ENCODE data around the gene CRYBG2.
A peak's percentile ranks its signal among the peaks of the same experiment; 100 is the strongest.

CRYBG2 gene

DNA sequence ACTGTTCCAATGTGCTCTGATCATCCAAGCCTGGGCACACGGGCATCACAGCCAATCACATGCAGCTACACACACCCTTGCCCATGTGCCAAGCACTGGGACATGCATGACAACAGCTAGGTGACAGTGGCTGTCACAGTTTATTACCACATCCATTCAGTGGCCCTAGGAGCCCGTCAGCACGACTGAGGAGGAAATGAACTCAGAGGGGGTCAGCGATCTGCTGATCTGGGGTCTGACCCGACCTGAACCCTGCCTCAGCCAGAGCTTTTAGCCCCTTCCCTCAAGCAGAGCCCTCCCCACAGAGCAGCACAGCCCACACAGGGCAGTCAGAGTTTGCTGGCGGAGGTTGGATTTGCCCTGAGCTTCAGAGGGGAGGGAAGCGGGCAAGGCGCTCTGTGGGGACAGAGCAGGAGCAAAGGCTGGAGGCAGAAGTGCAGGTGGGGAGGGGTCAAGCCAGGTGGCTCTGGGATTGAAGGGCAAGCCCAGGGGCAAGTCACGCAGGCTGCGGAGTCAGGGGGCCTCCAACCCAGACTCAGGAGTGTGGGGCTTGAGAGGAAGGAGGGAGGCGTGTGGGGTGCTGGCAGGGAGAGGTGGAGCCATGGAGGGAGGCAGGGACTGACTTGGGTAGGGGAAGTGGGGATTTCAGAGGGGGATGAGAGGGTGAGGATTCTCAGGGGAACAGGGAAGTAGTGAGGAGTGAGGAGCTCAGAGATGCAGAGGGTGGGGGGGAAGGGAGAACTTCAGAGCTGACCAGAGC, 63.6 kb downstream of the CRYBG2 start:
- no peak for DNase-seq

DNA sequence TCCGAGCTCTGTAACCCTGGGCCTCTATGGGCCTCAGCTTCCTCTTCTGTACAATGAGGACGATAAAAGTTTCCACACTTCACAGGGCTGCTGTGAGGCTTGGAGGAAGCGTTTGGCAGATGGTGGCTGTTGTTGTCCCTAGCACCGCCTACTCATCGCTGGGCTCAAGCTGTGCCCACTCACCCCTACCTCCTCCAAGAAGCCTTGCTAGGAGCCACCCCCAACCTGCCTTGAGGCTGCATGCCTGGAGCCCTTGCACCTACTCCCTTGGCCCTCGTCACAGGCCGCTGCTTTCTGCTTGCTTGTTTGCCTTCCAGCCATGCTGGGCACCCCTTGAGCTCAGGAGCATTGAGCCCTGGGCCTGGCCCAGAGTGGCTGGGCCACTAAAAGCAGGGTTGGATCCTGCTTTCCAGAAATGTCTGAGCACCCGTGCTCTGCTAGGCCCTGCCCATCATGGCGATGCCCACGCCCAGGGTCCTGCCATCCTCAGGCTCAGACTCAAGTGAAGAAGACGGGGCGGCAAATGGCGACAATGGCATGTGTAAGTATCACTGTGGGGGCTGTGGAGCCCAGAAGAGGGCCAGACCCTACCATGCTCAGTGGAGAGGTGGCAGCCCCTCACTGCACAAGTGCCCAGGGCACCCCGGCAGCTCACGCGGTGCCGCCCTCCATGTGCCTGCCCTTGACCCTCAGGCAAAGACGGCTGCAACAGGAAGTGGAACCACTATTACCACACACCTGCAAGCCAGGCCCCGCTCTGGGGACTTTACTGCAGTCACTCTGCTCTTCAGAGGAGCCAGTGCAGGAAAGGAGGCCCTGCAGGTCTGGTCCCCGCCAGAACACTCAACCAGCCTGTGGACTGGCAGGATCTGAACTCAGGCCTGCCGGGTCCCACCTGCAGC, 64.5 kb downstream of the CRYBG2 start:
- DNase-seq: peak; percentile 87

DNA sequence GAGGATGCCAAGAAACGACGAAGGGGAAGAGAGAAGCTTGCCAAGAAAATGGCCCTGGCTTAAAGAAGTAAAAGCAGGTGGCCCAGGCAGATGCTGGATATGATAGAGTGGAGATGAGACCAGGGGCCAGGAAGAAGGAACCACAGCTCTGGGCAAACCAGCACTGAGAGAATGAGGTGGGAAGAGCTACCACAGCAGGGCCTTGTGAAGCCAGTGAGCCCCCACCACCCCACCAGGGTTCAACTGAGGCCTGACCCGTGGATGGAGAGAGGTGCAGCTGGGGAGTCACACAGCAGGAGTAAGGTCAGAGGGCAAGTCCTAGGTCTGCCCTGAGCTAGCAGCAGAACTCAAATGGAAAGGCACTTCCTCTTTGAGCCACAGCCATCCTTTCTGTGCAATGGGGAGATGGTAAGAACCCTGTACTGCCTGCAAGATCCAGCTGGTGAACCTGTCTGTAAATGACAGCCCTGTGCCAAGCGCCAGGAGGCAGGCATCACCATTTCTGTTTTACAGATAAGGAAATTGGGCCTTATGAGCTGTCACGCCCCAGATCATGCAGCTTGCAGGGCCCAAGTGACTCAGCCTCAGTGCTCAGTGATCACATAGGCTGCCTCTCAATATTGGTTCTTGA, 65.5 kb downstream of the CRYBG2 start:
- peak; percentile 87 for DNase-seq

DNA sequence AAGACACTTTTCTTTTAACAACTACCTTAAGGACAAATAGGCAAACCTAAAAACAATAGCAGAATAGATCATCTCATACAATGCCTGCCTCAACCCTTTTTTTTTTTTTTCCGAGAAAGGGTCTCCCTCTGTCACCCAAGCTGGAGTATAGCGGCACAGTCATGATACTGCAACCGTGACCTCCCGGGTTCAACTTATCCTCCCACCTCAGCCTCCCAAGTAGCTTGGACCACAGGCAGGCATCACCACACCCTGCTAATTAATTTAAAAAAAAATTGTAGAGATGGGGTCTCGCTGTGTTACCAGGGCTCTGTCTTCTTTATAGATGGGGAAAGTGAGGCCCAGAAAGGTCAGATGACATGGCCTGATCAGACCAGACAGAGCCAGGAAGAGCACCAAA, 66.1 kb downstream of the CRYBG2 start:
- no peak for DNase-seq

DNA sequence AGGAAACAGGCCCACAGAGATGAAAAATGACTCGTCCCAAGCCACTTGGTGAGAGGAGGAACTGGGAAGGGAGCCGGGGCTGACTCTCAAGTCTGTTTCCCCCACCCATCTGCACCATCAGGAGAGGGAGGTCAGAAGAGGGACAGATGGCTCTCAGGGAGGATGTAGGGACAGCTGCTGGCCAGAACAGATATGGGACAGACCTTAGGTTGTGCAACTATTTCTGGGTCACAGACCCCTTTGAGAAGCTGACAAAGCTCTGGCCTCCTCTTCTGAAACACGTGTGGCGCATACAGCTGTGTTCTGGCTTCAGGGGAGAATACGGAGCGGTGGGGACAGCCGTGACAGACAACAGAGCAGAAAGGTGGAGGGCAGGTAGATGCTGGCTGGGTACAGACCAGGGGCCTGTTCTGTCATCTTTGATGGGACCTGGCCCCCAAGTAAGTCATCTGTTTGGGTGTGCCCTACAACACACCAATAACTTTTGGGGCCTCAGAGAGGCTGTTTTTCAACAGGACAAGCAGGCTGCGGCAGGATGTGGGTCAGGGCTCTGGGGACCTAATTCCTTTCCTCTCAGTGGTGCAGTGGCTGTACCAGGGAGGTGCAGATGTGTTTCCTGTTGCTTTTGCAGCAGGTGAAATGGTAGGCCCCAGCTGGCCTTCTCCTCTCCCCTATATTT, 66.8 kb downstream of the CRYBG2 start:
- peak; percentile 84 for DNase-seq

DNA sequence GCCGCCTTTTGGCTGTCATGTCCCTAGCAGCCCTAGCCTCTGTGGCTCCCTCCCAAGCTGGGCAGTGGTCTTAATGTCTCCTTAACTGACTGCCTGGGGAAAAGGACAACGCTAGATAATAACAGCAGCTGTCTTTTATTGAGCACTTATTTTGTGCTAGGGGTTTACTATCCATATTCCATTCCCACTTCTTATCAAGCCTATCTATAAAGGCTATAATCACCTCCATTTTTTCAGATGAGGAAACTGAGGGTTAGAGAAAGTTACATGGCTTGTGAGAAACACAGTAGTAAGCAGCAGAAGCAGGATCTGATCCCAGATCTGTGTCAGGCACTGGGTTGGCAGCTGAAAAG, 67.9 kb downstream of the CRYBG2 start:
- no peak for DNase-seq

DNA sequence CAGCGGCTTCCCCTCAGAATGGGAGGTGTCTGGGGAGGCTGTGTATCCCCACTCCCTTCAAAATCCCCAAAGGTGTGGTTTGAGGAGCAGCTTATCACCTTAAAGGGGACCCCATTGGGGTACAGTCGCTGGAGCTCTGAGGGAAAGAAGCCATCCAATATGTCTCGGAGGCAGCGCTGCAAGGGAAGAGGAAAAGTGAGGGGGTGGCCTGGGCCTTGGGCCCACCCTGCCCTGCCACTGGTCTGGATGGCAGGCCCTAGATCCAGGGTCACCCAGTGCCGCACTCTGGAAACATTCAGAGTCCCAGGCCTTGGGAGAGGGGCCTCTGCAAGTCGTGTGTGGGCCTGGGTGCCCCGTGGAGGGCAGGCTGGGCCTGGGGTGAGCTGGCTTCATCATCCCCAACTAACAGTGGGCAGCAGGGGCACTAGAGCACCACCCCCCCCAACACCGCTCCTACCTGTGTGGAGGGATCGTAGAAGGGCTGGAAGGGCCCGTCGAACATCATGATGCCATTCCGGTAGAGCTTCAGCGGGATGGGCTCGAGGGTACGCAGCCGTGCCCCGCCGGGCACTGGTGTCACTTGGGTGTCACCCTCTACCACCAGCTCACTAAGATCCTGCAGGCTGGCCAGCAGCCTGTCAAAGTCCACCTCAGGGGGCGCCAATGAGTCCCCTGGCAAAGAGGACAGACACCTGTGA, 68.4 kb downstream of the CRYBG2 start:
- DNase-seq: no peak

DNA sequence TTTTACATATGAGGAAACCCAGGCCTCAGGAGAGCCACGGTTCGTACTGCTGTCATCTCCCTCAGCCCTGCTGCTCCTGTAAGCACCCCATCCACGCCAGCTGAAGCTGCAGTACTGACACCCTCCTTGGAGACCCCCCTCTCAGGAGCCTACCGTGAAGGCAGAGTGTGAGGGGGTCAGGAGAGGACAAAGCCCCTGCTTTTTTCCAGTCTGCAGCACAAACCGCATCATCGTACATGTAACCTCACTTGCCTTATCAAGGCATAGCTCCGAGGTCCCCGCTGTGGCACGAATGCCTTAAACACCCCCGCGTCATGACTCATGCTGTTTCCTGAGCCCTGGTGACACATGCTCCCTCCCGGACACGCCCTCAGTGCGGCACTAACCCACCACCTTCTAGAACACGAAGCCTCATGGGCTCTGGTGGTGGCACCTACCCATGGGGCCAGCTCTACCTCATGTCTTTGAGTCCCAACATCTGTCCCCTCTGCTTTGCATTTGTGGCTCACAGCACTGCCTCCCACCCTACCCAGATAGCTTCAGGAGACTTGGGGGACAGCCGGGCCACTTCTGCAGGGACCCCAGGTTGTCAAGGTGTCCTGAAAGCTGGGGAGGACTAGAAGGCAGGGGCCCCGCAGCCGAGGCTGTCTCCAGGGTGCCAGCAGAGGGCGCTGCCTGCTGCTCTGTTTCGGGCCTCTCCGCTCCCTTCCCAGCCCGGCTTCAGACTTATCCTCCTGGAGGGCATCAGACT, 69.2 kb downstream of the CRYBG2 start:
- DNase-seq: peak; percentile 75

DNA sequence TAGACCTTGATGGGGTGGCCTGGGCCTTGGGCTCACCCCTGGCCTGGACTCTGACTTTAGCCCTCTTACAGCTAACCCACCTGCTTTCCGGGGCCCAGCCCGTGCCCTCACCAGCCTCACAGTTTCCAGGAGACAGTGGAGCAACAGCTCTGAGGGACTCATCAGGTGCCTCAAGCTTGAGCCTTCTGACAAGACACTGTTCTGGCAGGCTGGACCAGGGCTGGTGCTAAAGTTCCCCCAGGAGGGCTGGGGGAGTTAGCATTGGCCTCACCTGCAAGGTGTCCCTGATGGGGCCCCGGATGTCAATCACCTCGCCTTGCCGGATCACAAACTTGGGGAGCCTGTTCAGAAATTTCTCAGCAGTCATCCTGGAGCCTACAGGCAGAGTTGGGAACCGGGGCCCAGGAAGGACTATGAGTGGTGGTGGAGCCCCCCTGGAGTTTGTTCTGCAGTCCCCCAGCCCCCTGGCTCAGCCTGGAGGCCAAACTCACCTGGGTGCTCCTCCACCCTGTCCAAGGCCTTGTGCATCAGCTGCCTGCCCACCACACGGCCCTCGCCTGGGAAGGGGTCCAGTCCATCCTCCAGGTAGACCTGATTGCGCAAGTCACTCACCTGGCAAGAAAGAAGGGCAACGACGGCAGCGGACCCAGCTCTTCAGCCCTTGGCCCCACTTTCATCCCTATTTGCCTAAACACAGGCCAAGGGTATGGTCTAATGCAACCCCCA, 69.9 kb downstream of the CRYBG2 start:
- DNase-seq: no peak

DNA sequence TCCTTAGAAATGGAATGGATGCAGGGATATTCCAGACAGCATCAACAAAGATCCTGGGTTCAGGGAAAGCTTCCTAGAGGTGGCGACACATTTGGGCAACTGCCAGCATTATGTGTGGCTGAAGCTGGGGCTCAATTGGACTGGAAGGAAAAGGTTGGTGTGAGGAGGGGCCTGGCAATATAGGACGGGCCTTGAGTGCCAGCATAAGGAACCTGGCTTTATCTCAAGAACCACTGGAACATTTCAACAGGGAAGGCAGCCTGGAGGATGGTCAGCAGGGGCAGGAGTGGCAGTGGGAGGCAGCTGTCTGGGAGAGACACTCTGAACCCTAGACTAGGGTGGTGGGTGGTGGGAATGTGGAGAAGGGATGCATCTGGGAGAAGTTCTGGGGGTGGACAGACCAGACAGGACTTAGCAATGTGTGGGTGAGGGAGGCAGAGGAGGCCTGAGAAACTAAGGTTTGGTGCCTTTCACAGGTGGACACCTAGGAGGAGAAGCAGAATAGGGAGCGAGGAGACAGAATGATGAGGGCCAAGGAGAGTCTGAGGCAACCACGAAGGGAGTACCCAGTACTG, 70.6 kb downstream of the CRYBG2 start:
- no peak for DNase-seq

DNA sequence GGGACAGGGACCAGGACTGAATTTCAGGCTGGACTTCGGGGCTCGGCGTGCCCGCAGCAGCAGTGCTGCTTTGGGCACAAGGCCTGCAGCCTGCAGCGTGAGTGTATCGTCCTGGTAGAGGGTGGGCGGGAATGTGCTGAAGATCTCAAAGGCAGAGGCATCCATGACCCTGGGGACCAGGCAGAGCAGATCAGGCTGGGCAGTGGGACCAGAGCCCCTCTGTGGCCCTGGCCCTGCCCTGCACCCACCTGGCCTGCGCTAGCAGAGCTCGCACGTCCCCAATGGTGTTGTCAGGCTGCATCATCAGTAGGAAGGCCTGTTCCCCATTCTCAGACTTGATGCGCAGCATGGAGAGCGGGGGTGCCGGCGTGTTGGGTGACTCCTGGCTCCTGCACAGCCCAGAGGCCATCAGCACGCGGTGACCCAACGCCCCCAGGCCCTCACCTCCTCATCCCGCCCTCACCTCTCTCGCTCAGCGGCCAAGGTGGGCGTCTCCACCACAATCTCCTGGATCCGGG, 71.5 kb downstream of the CRYBG2 start:
- no peak for DNase-seq

DNA sequence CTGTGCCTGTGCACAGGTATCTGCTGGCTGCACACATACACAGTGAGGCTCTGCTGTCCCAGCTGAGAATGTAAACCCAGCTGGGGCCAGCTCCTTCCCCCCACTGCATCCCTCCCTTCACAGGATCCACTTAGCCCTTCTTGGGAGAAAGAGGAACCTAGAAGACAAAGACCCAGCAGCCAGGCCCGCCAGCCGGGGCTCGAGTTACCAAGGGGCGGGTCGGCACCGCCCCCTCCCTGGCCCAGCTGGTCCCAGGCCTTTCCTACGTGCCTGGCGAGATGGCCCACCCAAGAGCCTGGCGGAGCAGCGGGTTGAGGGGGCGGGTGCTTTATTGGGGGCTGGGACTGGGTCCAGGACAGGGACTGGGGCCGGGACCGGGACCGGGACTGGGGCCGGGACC, 72.0 kb downstream of the CRYBG2 start:
- no peak for DNase-seq

DNA sequence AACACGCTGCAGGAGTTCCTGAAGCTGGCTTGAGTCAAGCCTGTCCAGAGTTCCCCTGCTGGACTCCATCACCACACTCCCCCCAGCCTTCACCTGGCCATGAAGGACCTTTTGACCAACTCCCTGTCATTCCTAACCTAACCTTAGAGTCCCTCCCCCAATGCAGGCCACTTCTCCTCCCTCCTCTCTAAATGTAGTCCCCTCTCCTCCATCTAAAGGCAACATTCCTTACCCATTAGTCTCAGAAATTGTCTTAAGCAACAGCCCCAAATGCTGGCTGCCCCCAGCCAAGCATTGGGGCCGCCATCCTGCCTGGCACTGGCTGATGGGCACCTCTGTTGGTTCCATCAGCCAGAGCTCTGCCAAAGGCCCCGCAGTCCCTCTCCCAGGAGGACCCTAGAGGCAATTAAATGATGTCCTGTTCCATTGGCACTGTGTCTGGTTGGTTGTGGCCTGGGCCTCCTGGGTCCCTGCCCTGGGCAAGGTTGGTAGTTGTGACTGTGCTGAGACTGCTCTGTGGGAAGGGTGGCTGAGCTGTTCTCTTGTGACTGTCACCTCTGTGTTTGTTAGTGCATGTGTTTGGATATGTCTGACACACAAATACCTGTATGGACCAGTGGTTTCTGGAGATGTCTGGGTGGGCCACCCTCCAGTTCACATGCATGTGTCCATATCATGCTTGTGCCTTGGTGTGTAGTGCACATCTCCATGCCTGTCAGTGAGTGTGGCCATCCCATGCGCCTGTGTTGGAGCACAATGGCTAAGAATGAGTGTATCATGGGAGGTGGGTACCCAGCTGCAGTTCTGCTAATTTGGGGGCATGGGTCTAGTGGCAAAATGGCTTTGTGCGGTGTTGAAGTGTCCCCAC, 72.6 kb downstream of the CRYBG2 start:
- DNase-seq: no peak

DNA sequence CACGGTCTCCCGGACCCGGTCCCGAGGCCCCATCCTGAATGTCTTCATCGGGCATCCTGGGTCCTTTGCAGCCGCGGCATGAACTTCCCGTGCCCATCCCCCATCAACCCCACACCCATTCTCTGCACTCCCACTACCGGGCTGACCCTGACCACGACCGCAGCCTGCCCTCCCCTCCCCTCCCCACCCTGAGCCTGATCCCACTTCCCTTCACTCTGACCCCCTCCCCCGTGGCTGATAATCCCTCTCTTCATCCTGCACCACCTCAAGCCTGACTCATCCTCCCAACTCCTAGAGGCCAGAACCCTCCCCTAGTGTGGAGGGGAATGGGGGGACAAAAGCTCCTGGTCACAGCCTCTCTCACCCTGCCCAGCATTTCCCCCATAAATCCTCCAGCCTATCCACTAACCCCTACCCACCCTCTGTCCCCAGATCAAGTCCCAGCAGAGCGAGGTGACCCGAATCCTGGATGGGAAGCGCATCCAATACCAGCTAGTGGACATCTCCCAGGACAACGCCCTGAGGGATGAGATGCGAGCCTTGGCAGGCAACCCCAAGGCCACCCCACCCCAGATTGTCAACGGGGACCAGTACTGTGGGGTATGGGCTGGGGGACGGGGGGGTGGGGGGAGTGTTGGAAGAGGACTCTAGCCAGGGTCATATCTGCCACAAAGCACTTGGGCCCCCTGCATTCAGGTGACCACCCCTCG, 73.4 kb downstream of the CRYBG2 start:
- DNase-seq: no peak

DNA sequence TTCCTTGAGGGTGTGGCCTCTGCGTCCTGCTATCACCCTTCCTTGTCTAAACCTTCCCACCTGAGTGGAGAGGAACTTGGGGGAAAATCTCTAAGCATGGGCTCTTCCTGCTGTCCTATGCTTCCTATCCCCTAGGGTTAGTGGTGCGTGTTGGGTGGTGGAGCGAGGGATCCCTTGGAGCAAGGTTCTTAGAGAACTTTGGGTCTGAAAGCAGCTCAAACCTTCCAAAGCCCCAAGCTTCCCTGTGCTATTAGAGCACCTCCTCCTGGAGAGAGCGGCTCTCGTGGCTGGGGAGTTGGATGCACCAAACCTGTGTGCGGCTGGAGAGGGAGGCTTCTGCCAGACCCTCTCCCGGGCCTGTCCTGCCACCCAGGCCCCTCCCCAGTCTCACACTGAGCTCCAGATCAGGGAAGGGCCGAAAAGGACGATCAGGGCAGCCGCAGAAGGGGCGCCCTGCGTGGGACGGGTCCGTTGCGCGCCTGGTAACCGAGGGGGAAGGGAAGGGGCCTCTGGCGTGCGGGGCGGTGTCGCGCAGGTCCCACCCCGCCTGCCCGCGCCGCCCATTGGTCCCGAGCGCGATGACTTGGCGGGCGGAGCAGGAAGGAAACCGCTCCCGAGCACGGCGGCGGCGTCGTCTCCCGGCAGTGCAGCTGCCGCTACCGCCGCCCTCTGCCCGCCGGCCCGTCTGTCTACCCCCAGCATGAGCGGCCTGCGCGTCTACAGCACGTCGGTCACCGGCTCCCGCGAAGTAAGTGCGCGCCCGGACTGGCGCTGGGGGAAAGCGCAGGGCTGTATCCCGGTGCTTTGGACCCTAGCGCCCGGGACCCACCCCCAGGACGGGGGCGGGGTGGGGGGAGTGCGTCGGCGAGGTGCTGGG, 74.2 kb downstream of the CRYBG2 start, which contains the start of gene SH3BGRL3:
TSS of gene SH3BGRL3 (plus strand) at position 631 of the 877 bp plus-strand sequence. CDS start at position 701, 70 bp downstream.
- DNase-seq: peak; percentile 82

DNA sequence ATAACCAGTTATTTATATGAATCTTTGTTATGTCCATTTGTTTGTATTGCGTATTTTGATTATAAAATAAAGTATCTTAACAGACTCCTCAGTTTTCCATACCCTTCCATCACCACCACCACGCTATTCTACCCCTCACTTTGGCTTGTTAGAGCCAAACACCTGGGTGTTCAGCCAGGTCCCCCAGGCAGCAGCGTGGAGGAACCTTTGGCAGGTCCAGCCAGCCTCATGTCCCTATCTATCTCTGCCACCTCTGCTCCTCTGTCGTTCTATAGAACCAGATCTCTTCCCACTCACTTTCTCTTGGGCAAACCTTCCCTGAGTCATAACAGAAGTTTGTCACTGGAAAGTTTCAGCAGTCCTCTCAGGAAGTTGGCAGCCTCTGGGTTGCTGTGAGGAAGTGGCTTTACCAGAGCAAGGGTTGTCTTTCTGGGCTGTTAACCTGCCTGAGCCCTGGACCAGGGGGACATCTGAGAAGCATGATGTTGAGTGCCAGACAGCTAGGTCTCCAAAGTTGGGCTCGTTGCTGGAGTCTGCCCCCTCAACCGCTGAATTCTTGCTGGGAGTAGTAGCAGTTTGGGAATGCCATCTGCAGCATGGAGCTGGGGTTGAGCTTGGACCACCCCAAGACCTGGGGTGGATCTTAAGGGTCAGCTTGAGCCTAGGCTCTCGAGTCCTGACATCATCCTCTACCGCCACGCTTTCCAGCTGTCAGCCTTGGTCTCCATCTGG, 75.0 kb downstream of the CRYBG2 start:
- peak; percentile 24 for DNase-seq

DNA sequence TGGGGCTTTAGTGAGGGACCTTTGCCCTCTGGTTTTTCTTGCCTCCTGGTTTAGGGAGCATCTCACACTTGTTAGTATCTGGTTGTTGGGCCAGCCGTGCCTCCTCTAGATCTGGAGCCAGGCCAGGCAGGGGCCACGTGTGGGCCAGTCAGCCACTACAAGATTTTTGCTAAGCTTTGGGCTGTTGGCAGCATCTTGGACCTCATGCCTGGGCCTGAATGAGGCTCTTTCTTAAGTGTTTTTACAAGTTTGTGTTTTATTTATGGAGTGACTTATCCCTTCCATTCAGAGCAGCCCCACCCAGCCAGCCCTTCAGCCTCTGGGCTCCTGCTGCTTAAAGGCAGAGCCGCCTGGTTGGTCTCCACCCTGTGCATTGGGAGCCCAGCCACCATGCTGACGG, 75.6 kb downstream of the CRYBG2 start:
- DNase-seq: no peak

Measured in KG1 (cell line).